Stimulated activated CD8-positive, alpha-beta memory T cell treated with anti-CD3 and anti-CD28 coated beads, Interleukin-4, amount 100 ng/mL, for 48 hours (primary cell): Measurements from ENCODE around the gene MAST1.
"Not testable (repeated sequence)": the region's sequence is repeated elsewhere in the genome, so short reads cannot be mapped to it uniquely, and the experiment has no call there.

Experiments
- DNase-seq: peaks from one replicate; pipeline ENCODE4 v3.0.0-alpha.2; 2020

The MAST1 gene

DNA sequence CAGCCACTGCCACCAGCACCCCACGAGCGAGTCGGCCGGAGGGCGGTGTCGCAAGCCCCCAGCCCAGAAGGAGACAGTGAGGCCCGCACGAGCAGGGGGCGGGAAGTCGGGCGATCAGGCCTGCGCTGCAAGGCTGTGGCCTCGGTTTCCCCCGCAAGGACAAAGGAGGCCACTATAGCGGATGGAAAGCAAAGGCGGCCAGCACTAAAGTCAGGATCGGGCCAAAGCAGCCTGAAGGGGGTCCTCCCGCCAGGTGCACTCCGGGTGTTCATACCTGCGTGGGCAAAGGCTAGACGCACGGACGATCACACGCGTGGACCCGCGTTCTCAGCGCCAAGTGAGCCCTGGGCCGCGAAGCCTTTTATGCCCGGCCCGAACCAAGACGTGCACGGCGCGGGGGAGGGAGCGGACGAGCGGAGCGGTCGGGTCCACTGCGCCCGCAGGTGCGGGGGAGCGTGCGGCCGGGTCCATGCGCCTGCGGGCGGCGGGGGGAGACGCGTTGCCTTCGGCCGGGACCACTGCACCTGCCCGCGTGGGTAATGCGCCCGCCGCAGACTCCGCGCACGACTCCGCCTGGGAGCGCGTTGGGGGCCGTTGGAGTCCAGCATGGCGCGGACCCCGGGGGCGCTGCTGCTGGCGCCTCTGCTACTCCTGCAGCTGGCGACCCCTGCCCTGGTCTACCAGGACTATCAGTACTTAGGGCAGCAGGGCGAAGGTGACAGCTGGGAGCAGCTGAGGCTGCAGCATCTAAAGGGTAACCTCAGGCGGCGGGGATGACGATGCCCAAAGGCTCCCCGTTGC, 36.6 kb upstream of the MAST1 start, which contains the start of the genes PRDX2 and THSD8:
Gene PRDX2 (minus strand): TSS at position 335 of the 801 bp plus-strand sequence. CDS start 539 bp downstream, outside the sequence.
Gene THSD8 (plus strand): TSS at position 604 of the 801 bp plus-strand sequence. CDS start 3 bp downstream, at position 607.
- peak; percentile 85 for DNase-seq

DNA sequence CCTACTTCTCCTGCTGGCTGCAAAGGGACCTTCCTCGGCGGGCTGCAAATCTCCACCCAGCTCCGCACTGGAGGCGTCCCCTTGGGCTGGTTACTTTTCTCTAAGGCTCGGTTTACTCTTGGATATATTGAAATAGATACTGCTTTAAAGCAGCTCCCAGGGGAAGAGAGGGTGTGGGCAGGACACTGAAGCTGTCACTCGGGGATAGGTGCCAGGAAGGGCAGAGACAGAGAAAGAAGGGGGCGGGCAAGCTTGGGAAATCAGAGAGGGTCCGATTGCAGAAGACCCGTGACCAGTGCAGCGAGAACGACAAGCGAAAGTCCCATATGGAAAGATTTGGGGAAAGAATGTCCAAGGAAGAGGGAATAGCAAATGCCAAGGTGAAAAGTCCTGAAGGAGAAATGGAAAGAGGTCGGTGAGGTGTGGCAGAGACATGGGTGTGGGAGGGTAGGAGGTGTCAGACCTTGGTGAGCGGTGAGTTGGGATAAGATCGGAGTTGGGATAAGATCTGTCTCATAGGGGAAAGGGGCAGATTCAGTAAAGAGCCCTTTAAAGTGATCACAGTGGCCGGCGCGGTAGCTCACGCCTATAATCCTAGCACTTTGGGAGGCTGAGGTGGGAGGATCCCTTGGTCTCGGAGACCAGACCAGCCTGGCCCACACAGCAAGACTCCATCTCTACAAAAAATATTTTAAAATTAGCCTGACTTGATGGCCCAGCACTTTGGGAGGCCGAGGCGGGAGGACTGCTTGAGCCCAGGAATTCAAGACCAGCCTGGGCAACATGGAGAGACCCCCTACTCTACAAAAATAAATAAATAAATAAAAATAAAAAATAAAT, 35.8 kb upstream of the MAST1 start:
- DNase-seq = no peak

DNA sequence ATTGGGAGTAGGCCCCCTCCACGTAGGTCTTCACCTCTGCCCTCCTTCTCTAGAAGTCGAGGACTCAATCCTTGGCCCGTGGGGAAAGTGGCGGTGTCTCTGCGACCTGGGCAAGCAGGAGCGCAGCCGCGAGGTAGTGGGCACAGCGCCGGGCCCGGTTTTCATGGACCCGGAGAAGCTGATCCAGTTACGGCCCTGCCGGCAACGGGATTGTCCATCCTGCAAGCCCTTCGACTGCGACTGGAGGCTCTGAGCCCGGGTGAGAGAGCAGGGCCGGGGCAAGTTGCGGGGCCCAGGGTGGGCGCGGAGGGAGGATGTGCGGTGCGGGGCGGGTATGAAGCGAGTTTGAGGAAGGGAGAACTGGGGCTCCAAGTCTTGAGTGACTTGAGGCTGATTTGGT, 34.3 kb upstream of the MAST1 start:
- no peak for DNase-seq

DNA sequence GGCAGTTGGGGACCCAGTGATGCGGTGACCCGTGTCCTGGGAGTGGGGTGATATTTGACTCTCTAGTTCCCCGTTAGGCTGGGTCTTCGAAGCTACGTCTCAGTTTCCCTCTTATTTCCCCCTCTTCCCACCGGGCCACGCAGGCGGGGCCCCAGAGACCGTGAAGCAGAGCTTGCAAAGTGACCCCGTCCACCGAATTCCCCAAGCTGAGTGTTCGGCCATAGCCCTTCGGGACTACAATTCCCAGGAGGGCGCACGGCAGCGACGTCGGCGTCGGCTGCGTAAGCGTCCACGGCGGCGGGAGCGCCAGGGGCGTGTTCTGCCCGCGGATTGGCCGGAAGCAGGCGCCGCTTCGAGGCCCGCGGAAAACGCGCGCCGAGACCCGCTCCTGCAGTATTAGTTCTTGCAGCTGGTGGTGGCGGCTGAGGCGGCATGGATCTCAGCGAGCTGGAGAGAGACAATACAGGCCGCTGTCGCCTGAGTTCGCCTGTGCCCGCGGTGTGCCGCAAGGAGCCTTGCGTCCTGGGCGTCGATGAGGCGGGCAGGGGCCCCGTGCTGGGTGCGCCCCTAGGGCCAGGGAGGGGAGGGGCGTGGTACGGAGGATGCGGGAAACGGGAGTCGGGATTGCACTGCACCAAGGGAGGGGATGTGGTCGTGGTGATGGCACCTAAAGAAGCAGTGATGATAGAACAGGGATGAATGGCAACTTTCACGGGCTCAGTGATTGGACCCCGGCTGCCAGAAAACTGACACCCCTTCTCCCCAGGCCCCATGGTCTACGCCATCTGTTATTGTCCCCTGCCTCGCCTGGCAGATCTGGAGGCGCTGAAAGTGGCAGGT, 31.9 kb upstream of the MAST1 start, which contains the start of gene RNASEH2A:
Gene RNASEH2A (plus strand): TSS at position 343 of the 840 bp plus-strand sequence. CDS start 90 bp downstream, at position 433.
- DNase-seq = peak; percentile 92

DNA sequence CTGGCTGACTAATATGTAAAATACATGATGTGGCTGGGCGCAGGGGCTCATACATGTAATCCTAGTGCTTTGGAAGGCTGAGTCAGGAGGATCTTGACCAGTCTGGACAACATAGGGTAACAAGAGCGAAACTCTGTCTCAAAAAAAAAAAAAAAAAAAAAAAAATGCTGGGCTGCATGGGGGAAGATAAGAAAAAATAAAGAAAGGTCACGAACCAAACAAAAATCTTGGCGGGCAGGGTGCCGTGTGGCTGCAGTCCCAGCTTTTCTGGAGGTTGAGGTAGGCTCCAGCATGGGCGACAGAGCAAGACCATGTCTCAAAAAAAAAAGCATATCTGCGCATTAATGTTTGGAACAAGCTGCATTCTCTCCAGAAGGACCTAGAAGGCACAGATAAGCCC, 23.2 kb upstream of the MAST1 start:
- DNase-seq = no peak

DNA sequence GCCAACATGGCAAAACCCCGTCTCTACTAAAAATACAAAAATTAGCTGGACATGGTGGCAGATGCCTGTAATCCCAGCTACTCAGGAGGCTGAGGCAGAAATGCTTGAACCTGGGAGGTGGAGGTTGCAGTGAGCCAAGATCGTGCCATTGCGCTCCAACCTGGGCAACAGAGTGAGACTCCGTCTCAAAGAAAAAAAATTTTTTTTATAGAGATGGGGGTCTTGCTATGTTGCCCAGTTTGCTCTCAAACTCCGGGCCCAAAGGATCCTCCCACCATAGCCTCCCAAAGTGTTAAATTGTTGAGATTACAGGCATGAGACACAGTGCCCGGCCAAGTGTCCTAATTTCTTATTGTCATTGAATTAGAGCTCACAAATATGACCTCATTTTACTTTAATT, 21.1 kb upstream of the MAST1 start:
- not testable (repeated sequence) for DNase-seq

DNA sequence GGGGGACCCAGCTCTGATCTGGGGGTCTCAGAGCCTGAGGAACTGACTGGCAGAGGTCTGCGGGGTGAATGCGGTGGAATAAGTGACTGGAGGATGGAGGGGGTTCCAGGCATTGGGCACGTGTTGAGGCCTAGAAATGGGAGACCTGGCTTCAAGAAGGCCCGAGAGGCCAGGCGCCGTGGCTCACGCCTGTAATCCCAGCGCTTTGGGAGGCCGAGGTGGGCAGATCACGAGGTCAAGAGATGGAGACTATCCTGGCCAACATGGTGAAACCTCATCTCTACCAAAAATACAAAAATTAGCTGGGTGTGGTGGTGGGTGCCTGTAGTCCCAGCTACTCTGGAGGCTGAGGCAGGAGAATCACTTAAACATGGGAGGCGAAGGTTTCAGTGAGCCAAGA, 20.5 kb upstream of the MAST1 start:
- not testable (repeated sequence) for DNase-seq

DNA sequence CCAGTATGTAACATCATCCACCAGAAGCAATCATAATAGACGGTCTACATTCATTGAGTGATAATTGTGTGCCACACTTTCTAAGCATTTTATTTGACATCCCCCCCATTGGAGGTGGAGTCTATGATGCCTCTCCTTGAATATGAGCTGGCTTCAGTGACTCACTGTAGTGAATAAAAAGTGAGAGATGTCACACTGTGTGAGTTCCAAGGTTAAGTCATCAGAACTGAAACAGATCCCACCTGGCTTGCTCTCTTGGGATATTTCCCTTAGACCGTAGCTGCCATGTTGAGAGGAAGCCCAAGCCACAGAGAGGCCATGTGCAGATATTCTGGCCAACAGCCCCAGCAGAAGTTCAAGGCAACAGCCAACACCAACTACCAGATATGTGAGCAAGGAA, 16.6 kb upstream of the MAST1 start:
- DNase-seq = no peak

DNA sequence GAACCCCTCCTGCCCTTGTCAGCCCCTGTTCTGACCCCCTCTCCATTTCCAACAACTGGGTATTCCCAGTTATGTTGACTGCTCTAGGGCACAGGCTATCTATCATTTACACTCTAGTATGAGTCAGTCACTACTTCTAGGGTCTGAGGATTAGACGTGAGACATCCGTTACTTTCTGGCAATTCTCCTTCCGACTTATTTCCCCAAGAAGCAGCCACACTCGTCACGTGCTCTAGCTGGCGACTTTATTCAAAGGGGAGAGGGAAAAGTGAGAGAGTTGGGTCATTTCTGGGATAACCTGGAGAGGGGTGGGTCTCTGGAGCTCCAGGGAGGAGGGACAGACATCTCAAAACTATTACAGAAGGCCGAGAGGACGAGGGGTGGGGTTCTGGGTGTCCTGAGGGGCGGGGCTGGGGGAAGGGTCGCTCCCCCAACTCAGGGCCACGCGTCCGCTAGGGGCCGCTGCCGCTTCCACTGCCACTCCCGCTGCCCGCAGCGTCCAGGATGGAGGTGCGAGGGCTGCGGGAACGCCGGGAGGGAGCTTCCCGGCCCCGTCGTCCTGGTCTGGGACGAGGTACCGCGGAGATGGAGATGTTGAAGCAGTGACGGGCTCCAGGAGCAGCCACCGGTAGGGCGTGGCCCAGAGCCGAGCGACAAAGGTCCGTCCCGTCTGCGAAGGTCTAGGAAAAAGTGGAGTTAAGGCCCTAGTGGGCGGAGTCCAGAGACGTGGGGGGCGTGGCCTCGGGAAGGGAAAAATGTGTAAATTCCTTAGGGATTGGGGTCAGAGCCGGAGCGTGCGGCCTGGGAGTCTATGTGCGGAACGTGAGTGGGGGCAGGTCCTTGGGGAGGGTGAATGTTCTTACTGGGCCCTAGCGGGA, 12.8 kb upstream of the MAST1 start:
- DNase-seq = peak; percentile 59

DNA sequence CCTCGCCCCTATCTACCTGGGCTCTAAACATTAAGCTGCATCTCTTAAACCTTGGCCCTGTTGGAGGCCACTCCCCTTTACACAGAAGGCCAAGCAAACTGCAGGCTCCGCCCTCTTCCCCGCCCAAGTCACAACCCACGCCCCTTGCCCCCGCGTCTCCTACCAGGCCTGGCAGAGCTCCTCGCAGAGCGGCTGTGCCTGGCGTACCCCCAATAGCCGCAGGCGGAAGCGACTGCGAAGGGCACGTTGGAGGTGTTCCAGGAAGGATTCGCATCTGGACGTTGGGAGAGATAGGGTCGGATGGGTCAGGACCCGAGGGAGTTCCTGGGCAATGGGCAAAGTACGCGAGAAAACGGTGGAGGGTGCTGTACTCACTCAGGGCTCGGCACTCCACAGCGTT, 9.8 kb upstream of the MAST1 start:
- DNase-seq = peak; percentile 73

DNA sequence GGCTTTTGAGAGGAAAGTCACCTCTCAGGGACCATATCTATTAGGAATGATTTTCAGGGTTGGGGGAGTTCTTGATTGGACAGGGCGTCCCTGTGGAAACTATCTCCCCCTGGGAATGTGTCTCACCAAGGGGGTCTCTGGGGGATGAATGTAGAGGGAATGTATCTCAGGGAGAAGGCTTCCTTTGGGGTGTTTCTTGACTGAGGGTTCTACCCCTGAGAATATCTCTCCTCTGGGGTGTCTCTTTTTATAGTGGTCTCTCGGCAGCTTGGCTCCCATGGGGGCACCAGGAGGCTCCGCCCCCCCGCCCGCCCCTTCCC, 4.9 kb upstream of the MAST1 start:
- DNase-seq = no peak

DNA sequence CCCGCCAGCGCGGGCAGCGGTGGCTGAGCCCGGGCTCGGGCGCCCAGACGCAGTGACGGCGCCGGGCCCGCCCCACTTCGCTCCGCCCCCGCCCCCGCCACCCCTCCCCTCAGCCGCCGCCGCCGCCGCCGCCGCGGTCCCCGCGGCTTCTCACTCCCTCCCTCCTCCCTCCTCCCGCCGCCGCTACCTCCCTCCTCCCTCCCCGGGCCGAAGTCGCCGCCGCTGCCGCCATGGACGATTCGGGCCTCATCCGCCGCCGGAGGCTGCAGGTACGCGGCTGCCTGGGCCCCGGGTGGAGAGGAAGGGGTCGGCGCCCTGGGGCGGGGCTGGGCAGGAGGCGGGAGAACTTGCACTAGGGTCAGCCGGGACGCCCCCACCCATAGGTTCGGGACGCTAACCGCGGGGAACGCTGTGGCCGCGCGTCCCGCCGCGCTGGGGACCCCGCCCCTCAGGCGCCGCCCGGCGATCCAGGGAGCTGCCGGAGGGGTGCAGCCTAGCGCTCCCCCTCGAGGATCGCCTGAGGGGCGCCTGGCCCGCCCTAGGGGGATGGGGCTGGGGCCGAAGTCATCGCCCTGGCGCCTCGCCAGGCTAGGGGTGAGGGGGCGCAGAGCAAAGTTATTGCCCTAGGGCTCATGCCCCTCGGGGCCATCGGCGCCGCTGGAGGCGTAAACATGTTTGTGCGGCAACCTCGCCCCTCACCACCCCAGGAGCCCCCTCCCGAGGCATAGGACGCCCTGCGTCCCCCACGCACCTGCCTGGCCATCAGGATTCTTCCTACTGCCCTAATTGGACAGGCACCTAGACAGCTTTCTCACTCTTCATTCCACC, 4.4 kb upstream of the MAST1 start:
- peak; percentile 54 for DNase-seq

DNA sequence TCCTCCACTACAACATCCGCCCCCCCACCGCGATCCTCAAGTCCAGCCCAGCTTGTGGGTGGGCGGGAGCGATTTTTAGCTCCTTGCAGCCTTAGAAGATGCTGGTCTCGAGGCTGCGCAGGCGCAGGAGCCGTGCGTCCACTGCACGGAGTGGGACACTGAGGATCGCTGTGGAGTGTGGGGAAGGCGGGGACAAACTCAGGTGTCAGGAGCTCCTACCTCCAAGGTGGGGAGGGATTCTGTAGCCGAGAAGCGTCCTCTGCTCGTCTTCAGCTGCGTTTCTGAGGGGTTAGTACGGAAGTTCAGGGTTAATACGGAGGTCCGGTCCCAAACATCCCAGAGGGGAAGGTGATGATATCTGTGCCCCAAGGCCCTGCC, 3.8 kb upstream of the MAST1 start, which contains the start of gene RTBDN:
Gene RTBDN (minus strand): TSS at position 14 of the 378 bp plus-strand sequence. CDS start 4,600 bp downstream, outside the sequence.
- DNase-seq = no peak

DNA sequence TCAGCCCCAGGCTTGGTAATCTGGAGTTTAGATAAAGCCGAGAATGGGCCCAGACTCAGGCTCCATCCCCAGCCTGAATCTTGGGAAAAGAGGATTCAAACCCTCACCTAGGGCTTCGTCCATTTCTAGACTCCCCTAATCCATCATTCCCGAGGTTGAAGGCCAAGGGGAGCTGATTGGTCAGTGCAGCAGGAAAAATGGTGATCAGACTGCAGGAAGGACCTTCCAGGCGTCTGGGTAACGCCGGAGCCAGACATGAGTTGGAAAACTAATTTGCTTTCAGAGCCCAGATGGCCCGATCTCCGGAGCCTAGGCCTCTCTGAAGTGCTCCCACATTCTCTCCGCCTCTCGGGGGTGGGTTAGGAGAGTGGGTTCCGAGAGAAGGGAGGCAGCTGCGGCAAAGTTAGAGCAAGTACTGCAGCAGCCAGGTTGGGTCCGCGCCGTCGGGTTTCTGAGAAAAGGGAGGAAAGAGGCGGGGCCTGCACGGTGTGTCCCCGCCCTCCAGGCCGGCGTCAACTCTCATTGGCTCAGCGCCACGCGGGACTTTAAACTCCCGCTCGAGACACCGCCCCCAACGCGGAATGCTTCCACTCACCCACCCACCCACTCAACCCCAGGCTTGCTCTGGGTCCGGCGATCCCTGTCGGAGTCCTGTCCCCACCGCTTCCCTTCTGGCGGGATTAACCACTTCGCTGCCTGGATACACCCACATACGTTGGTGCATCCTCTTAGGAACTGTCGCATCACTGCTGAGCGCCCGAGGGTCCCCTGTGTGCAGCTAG, 3.1 kb upstream of the MAST1 start:
- peak; percentile 53 for DNase-seq

DNA sequence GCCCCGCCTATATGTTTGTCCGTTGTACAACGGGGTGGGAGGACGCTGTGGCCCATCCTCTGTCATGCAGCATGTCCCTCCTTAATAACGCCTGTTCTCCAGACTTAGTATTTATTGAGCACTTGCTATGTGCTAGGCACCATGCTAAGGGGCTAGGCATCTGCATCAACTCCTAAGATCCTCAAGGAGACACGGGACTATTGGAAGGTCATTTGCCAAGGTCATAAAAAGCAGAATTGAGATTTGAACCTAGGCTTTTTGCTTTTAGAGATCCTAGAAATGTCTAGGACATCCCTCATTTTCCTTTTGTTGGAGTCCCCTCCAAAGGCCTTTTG, 1.8 kb upstream of the MAST1 start:
- no peak for DNase-seq

DNA sequence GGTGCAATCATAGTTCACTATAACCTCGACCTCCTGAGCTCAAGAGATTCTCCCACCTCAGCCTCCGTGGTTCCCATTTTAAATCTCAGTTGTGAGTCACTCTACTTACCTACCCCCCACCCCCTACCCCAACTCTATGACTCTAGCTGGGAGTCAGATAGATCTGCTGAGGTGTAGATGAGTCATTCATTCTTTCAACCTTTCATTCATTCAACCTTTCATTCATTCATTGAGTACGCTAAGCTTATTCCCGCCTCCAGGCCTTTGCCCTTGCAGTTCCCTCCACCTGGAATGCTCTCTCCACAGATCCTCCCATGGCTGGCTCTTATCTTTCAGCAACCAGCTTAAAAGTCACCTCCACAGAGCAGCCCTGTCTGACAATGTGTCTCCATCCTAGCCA, 1.1 kb upstream of the MAST1 start:
- DNase-seq = no peak

DNA sequence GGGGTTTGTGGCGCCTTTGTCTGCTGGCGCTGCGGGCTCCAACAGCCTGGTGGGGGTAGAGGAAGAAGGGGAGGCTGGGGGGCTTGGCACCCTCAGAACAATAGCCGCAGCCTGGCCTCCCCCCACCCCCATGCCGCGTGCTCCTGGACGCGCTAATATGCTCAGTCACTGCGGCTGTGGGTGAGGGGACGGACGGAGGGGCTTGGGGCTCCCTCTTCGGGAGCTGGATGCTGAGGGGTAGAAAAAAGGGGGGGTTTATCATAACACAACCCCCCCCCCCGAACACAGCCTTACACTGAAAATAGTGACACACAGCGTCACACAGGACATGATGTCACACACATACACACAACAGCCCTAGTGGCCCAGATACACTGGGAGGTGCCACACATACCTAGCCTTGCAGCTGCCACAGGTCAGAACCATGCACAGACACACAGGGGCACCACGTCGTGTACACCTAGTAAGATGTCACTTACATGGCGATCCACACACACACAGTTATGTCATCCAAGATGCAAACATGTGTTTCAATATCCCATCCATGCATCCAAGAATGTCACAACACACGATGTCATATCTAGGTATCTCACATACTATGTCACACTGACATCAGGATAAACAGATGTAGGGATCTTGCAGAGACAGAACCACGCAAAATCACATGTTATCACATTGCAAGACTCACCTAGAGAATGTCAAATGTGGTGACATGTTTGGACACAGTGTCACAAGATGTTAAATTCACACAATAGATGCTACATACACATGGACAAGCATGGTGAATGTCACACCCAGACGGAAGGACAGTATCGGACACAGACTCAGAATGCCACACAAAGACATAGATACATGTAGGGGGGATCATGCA, 806 bp downstream of the MAST1 start:
- peak; percentile 44 for DNase-seq

DNA sequence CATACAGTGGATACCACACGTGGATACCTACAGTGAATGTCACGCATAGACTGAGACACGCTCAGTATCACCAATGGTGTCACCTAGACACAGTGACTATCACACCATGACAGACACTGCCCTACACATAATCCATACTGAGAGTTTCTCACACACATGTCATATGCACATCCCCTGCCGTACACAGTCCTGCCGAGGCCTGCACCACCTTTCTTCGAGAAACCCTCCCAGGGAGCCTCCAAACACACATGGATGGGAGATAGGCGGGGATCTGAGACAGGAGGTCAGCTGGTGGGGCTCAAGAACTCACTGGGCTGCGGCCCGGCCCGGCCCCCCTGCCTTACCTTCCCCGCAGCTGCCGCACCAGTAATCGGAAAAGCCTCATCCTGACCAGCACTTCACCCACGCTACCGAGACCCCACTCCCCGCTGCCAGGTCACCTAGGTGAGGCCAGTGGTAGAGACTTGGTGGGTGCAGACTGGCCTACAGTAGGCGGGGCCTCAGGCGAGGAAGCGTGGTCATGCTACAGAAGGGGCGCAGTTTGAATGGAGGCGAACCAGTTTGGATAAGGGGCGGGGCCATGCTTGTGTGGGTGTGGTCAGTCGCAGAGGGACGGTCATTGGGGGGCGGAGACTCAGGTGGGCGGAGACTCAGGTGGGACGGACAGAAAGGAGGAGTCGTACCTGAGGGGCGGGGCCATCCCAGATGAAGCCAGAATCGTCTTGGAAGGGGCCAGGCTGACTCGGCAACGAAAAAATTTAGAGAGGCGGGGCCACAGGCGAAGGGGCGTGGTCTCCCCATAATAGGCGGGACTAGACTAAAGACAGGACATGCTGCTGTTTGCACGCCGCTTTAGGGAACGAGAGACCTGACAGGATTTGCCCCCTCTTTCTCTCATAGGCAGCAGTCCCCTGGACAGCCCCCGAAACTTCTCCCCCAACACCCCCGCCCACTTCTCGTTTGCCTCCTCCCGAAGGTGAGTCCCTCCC, 2.1 kb downstream of the MAST1 start:
- peak; percentile 87 for DNase-seq
